ENCODE measurements around the gene MYO19.

GRCh38 chr17:36505171-36505570, 29.5 kb downstream of the MYO19 start:
- TF ChIP-seq EZH2 (IDR thresholded peaks at IDR 0.05) (no peak), CTCF (IDR thresholded peaks at IDR 0.05) (no peak), EZH2phosphoT487 (IDR thresholded peaks at IDR 0.05) (no peak)
